Hepatocyte (in vitro differentiated cells): ENCODE measurements around the gene SERPINB13. TPM values are rescaled to one million over a fixed set of nuclear protein-coding genes. Genes with fewer than 3 reads are reported as not detected.

Source experiments
- DNase-seq: peaks from one replicate; pipeline ENCODE4 v3.0.0-alpha.2; 2016; ENCODE audit warnings: low spot score
- H2AFZ ChIP-seq: fragments of 200-600 bp; sonication (generic); 2 replicates; pipeline ENCODE4 v1.6.0; 2016; ENCODE audit warnings: antibody characterized with exemption, mild to moderate bottlenecking
- H3K27ac ChIP-seq: fragments of 200-600 bp; sonication (generic); 2 replicates; pipeline ENCODE4 v1.5.1; 2016; ENCODE audit warnings: mild to moderate bottlenecking
- H3K27me3 ChIP-seq: fragments of 200-600 bp; sonication (generic); 2 replicates; pipeline ENCODE4 v1.6.1; 2016
- H3K36me3 ChIP-seq: fragments of 200-600 bp; sonication (generic); replicated peaks from 2 replicates; pipeline ENCODE4 v1.5.1; 2016; ENCODE audit warnings: low read depth; ENCODE audit not compliant: insufficient read depth
- H3K4me1 ChIP-seq: fragments of 200-600 bp; sonication (generic); 2 replicates; pipeline ENCODE4 v1.5.1; 2016; ENCODE audit warnings: mild to moderate bottlenecking, moderate library complexity; ENCODE audit not compliant: insufficient read depth
- H3K4me2 ChIP-seq: fragments of 200-600 bp; sonication (generic); 2 replicates; pipeline ENCODE4 v1.6.0; 2016
- H3K4me3 ChIP-seq: fragments of 200-600 bp; sonication (generic); 2 replicates; pipeline ENCODE4 v1.5.1; 2016; ENCODE audit warnings: mild to moderate bottlenecking
- H3K79me2 ChIP-seq: fragments of 200-600 bp; sonication (generic); 2 replicates; pipeline ENCODE4 v1.6.0; 2017; ENCODE audit warnings: mild to moderate bottlenecking
- H3K9me2 ChIP-seq: fragments of 200-600 bp; sonication (generic); replicated peaks from 2 replicates; pipeline ENCODE4 v1.6.0; 2017; ENCODE audit warnings: mild to moderate bottlenecking; ENCODE audit not compliant: insufficient read depth
- H3K9me3 ChIP-seq: fragments of 200-600 bp; sonication (generic); 2 replicates; pipeline ENCODE4 v1.5.1; 2016; ENCODE audit warnings: low read depth, mild to moderate bottlenecking
- H4K20me1 ChIP-seq: fragments of 200-600 bp; sonication (generic); 2 replicates; pipeline ENCODE4 v1.6.0; 2016; ENCODE audit warnings: mild to moderate bottlenecking; ENCODE audit not compliant: insufficient read depth, poor library complexity, severe bottlenecking
- EZH2 ChIP-seq: fragments of 200-600 bp; sonication (generic); IDR thresholded peaks from 2 replicates; pipeline ENCODE4 v1.6.1; 2016; ENCODE audit warnings: antibody characterized with exemption, mild to moderate bottlenecking, borderline replicate concordance
- EZH2phosphoT487 ChIP-seq: fragments of 200-600 bp; sonication (generic); IDR thresholded peaks from one replicate; pipeline ENCODE4 v1.6.1; 2018; ENCODE audit warnings: antibody characterized with exemption, mild to moderate bottlenecking, low read depth, moderate library complexity; ENCODE audit not compliant: unreplicated experiment, severe bottlenecking
- WGBS: methylation state at CpG from one replicate; pipeline ENCODE4 v1.1.6; 2016; ENCODE audit warnings: low lambda C conversion rate; ENCODE audit errors: missing lambda C conversion rate; 5-methylcytosine and 5-hydroxymethylcytosine counted together
- polyA plus RNA-seq: library from polyadenylated mRNA; unstranded; fragments of >200 nt; fragmentation: Nextera tagmentation; extraction: Ambion mirVana; gene quantifications from 2 replicates; pipeline ENCODE4 v1.2.1, GENCODE V29; 2016
- total RNA-seq: library from RNA; depleted of rRNA; stranded (reverse); fragments of >200 nt; gene quantifications from 2 replicates; pipeline ENCODE4 v1.2.3, GENCODE V29; 2014
- TF ChIP-seq, protein P1 (sequence below): fragments of 200-600 bp; sonication (generic); IDR thresholded peaks from 2 replicates; pipeline ENCODE4 v1.5.1; 2016; ENCODE audit warnings: antibody characterized with exemption, mild to moderate bottlenecking; ENCODE audit not compliant: poor library complexity

The SERPINB13 gene
- total and polyA plus RNA-seq, 2 experiments from 2014 or later = 0.28 TPM; not detected in 1

DNA sequence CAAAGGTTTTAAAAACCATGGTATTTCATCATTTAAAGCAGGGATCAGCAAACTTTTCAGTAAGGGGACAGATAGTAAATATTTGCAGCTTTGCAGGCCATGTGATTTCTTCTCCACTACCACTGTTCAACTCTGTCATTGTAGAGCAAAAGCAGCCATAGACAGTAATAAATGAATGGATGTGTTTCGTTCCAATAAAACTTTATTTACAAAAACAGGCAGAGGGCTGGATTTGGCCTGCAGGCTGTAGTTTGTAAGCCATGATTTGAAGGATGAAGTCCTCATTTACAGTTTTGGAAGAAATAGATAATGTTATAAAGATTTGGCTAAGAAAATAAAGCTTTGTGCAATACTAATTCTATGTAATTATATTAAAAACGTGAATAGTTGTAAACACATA lies 43.1 kb upstream of the SERPINB13 start:
- H3K4me2 ChIP-seq = no peak overlapping the region
- H3K4me1 ChIP-seq = no peaks in the 10 kb centered on the region
- H2AFZ ChIP-seq = no peak overlapping the region
- H3K9me3 ChIP-seq = no peaks in the 10 kb centered on the region
- no peak for DNase-seq
- H3K4me3 ChIP-seq = no peak overlapping the region
- H4K20me1 ChIP-seq = no peaks in the 10 kb centered on the region
- no peak overlapping the region for H3K27ac ChIP-seq
- WGBS = 86% methylated on average over 2 of the region's 2 CpGs
- TF ChIP-seq EZH2 = no peak
- TF ChIP-seq EZH2phosphoT487 = no peak
- TF ChIP-seq, protein P1, sequence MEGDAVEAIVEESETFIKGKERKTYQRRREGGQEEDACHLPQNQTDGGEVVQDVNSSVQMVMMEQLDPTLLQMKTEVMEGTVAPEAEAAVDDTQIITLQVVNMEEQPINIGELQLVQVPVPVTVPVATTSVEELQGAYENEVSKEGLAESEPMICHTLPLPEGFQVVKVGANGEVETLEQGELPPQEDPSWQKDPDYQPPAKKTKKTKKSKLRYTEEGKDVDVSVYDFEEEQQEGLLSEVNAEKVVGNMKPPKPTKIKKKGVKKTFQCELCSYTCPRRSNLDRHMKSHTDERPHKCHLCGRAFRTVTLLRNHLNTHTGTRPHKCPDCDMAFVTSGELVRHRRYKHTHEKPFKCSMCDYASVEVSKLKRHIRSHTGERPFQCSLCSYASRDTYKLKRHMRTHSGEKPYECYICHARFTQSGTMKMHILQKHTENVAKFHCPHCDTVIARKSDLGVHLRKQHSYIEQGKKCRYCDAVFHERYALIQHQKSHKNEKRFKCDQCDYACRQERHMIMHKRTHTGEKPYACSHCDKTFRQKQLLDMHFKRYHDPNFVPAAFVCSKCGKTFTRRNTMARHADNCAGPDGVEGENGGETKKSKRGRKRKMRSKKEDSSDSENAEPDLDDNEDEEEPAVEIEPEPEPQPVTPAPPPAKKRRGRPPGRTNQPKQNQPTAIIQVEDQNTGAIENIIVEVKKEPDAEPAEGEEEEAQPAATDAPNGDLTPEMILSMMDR = no peak
- no peaks in the 10 kb centered on the region for H3K27me3 ChIP-seq
- no peaks in the 10 kb centered on the region for H3K9me2 ChIP-seq
- H3K79me2 ChIP-seq = no peaks in the 10 kb centered on the region
- no peaks in the 10 kb centered on the region for H3K36me3 ChIP-seq

DNA sequence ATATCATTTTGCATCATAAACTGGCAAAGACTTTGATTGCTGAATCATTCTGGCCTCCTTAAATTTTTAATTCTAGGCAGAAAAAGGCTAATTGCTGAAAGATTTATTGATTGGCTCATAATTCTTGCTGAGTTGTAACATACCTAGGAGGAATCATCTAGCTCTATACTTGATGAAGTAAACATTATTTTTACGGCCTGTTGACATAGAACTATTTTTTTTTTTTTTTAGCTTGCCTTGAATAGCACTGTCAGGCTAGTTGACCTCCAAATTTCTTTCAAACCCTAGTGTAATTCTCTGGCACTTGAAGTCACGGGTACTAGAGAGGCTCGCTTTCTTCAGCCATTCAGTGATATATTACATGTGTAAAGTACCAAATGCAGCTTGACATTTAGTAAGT lies 42.1 kb upstream of the SERPINB13 start:
- Histone ChIP-seq H3K36me3 (no peaks in the 10 kb centered on the region), H4K20me1 (no peaks in the 10 kb centered on the region), H3K4me2 (no peak overlapping the region), H3K79me2 (no peaks in the 10 kb centered on the region), H3K27ac (no peak overlapping the region), H3K4me1 (no peaks in the 10 kb centered on the region), H2AFZ (no peak overlapping the region), H3K4me3 (no peak overlapping the region), H3K27me3 (no peaks in the 10 kb centered on the region), H3K9me3 (no peaks in the 10 kb centered on the region), H3K9me2 (no peaks in the 10 kb centered on the region)
- DNase-seq = no peak
- 75% methylated on average over 3 of the region's 3 CpGs for WGBS
- TF ChIP-seq EZH2 (no peak), EZH2phosphoT487 (no peak)
- TF ChIP-seq, protein P1 = no peak

DNA sequence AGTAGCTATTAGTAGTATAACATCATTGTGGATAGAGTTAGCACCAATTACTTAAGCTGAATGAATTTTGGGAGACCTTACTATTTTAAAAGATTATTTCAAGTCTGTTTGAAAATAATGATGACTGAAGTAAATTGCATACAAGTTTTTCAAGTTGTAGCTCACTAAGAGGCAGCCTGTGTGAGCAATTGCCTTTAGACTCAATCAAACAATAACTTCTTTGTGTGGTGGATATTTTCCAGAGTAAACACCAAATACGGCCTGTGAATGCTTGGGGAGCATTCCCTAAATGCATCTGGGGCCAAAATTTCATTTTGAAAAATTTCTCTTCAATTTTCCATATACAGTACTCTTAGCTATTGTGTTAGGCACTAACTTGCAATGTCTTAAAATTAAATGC lies 37.1 kb upstream of the SERPINB13 start:
- Histone ChIP-seq H3K9me2 (no peaks in the 10 kb centered on the region), H4K20me1 (no peaks in the 10 kb centered on the region), H2AFZ (no peak overlapping the region), H3K4me2 (no peak overlapping the region), H3K27me3 (no peaks in the 10 kb centered on the region), H3K36me3 (no peaks in the 10 kb centered on the region), H3K27ac (no peak overlapping the region), H3K4me1 (no peaks in the 10 kb centered on the region), H3K4me3 (no peak overlapping the region), H3K79me2 (no peaks in the 10 kb centered on the region), H3K9me3 (no peaks in the 10 kb centered on the region)
- WGBS = 59% methylated on average over 1 of the region's 1 CpG
- DNase-seq = no peak
- TF ChIP-seq EZH2 = no peak
- no peak for TF ChIP-seq EZH2phosphoT487
- TF ChIP-seq, protein P1 = no peak

DNA sequence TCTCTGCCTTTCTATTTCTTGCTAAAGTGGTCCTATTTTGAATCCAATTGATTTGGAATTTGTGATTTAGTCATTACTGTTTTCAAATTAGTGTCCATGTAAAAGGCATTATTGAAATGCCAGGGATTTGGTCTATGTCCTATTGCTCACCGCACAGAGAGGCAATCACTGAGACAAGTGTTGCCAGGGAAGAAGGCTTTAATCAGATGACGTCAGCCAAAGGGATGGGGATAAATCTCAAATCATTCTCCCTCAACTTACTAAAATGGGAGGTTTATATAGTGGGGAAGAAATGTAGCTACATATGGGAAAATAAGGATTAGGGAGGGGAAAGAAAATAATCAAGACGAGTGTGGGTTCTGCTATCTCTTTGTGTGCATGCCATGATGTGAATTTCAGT lies 35.4 kb upstream of the SERPINB13 start:
- H3K27ac ChIP-seq = no peak overlapping the region
- TF ChIP-seq, protein P1 = no peak
- TF ChIP-seq EZH2phosphoT487 = no peak
- no peak for TF ChIP-seq EZH2
- H3K4me2 ChIP-seq = no peak overlapping the region
- H3K4me3 ChIP-seq = no peak overlapping the region
- H3K36me3 ChIP-seq = no peaks in the 10 kb centered on the region
- no peak for DNase-seq
- no peaks in the 10 kb centered on the region for H4K20me1 ChIP-seq
- no peaks in the 10 kb centered on the region for H3K27me3 ChIP-seq
- H3K9me3 ChIP-seq = no peaks in the 10 kb centered on the region
- H3K9me2 ChIP-seq = no peaks in the 10 kb centered on the region
- WGBS = 91% methylated on average over 3 of the region's 3 CpGs
- H2AFZ ChIP-seq = no peak overlapping the region
- no peaks in the 10 kb centered on the region for H3K79me2 ChIP-seq
- H3K4me1 ChIP-seq = no peaks in the 10 kb centered on the region
